GM15510 (cell line): ENCODE data around the gene TLL2.

Experiments
- POLR2A ChIP-seq: IDR thresholded peaks from 3 replicates; pipeline ENCODE4 v1.6.1; 2011; ENCODE audit warnings: borderline replicate concordance; ENCODE audit not compliant: insufficient read length; ENCODE audit errors: extremely low read depth

TLL2 gene

GRCh38 chr10:96346295-96346694, 167.4 kb downstream of the TLL2 start:
- TF ChIP-seq POLR2A = no peak

DNA sequence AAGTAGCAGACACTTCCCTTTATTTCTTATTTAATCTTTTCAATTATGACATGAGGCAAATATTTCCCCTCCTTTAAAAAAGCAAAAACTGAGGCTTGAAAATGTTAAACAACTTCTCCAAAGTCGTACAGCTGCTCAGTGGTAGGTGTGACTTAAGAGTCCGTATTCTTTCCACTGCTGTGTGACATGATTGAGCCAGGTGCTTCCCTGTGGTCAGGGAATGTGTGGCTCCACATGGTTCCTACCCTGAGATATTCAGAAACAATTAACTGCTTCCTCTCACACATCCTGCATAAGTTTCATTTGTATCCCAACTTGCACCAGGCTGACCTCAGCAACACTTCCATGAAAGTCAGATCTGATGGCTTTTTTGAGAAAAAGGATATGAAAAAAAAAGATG, 168.5 kb downstream of the TLL2 start:
- no peak for TF ChIP-seq POLR2A

DNA sequence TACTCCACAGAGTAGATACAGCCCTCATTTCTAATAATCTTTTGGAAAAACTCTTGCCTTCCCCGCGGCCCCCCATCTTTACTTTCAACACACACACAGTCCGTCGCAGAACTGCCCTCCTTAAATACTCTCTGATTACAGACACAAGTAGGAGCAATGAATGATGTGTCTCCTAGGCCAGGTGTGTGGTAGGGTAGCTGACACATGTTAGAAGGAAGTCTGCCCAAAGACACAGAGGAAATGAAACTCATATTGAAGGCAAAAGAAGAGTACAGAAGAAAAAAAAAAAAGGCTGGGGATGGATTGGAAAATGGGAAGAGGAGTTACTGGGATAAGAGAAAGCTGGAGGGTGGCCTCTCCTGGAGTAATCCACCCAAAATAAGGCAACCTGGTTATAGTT, 169.5 kb downstream of the TLL2 start:
- TF ChIP-seq POLR2A = no peak

GRCh38 chr10:96342402-96342801, 171.3 kb downstream of the TLL2 start:
- TF ChIP-seq POLR2A = no peak

- no peak for TF ChIP-seq POLR2A
These were observed 172.2 kb downstream of the TLL2 start for GRCh38 chr10:96341219-96342182.

DNA sequence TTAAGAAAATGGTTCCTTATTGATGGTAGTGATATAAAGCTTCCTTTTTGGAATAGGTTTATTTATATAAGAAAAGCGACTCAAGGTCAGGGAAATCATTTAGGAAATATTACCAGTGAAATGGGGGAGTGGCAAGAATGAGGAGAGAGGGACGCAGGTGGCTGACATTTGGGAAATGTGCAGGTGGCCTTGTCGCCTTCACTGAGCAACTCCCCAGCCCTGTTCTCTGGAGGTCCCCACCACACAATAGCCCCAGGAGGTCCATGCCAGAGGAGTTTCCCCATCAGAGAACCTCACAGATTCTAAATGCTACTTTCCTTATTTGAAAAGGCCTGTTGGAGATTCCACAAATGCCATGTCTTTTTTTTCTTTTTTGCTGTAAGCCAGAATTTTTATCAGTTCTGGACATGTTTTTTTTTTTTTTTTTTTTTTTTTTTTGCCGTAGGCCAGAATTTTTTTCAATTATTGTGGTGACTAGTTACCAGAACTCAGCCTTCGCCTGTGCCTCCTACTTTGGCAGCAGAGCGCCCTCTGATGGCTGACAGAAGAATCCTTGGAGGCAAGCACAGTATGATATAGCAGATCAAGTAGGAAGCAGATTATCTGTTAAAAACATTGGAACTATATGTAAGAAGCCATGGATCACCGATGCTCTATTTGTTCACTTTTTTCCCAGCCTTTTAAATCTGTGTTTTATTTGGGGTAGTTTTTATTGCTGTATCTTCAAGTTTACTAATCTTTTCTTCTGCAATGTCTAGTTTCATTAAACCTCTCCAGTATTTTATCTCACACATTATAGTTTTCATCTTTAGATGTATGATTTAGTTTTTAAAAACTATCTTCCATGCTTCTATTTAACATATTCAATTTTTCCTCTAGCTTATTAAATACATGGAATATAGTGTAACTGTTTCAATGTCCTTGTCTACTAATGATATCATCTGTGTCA, 173.5 kb downstream of the TLL2 start:
- TF ChIP-seq POLR2A = no peak

- no peak for TF ChIP-seq POLR2A
These were observed 174.3 kb downstream of the TLL2 start for GRCh38 chr10:96339383-96339782.

GRCh38 chr10:96338279-96338925, 175.3 kb downstream of the TLL2 start:
- no peak for TF ChIP-seq POLR2A

GRCh38 chr10:96337106-96337505, 176.6 kb downstream of the TLL2 start:
- no peak for TF ChIP-seq POLR2A

DNA sequence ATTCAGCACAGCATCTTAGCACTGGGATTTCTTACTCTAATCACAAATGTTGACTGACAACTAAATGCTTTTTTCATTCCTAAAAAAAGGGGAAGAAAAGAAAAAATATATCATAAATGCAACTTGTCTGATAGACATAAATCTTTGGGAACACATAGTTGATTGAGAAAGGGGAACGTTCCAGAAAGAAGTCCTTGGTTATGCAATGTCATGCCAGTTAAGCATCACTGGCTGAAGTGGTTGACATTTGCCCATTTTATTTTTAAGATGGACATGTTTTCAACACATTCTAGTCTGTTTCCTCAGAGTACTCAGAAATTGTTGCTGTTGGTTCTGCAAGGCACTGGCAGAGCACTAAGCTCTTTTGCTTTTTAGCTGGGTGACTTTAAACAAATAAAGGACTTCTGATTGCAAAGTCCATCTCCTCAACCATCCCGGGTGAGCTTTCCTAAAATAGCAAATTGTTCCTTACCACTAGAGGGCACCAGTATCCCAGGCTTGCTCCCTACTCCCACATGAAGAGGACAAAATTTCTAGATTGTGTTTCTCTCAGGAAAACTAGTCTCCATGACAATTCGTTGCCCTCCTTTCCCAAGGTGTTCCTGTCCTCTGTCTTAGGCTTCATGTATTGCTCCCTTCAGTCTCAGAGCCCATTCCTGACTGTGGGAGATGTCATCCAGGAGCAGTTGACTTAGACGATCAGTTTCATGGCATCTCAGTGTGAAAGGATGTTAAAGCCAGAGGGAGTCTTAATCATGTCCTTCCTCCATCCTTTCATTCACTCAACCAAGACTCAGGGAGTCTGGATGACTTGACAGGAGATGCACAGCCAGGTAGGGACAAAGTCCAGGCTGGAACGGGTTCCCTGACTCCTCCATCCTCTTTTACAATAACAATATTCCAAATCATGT, 178.9 kb downstream of the TLL2 start:
- TF ChIP-seq POLR2A = no peak

DNA sequence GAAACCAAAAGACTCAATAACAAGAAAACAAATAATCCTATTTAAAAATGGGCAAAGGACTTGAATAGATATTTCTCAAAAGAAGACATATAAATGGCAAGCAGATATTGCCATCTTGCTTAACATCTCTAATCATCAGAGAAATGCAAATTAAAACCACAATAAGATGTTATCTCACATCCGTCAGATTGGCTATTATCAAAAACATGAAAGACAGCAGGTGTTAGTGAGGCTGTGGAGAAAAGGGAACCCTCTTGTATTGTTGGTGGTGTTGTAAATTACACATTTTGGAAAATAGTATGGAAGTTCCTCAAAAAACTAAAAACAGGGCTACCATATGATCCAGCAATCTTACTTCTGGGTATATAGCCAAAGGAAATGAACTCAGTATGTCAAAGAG, 180.6 kb downstream of the TLL2 start:
- no peak for TF ChIP-seq POLR2A

DNA sequence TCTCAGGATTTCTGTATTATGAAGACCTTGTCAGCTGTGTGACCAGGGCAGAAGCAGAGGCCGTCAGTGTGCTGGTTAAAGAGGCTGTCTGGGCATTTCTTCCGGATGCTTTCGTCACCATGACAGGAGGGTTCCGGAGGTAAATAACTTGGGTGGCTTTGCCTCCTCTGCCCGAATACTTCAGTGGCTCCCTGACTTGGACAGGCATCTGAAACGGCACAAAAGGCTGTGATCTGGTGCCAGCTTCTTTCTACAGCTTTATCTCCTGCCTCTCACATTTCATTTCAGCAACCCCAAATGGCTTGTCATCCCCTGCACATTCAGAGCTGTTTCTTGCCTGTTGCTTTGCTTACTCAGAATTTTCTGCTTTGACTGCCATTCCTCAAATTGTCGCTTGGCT, 186.3 kb downstream of the TLL2 start:
- TF ChIP-seq POLR2A = no peak

- TF ChIP-seq POLR2A = no peak
These were observed 187.9 kb downstream of the TLL2 start for GRCh38 chr10:96325719-96326373.
